ENCODE data around the gene MCAM.

GRCh38 chr11:119361056-119361787 is 44.3 kb upstream of the MCAM start:
- TF ChIP-seq, protein P1, sequence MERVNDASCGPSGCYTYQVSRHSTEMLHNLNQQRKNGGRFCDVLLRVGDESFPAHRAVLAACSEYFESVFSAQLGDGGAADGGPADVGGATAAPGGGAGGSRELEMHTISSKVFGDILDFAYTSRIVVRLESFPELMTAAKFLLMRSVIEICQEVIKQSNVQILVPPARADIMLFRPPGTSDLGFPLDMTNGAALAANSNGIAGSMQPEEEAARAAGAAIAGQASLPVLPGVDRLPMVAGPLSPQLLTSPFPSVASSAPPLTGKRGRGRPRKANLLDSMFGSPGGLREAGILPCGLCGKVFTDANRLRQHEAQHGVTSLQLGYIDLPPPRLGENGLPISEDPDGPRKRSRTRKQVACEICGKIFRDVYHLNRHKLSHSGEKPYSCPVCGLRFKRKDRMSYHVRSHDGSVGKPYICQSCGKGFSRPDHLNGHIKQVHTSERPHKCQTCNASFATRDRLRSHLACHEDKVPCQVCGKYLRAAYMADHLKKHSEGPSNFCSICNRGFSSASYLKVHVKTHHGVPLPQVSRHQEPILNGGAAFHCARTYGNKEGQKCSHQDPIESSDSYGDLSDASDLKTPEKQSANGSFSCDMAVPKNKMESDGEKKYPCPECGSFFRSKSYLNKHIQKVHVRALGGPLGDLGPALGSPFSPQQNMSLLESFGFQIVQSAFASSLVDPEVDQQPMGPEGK (CRISPR knock-in tag; IDR thresholded peaks at IDR 0.05; ENCODE audit: borderline replicate concordance): no peak
- no peak for TF ChIP-seq ARNTL (CRISPR knock-in tag; IDR thresholded peaks at IDR 0.05; ENCODE audit: borderline replicate concordance, low read depth)
- no peak for TF ChIP-seq TSHZ2 (CRISPR knock-in tag; IDR thresholded peaks at IDR 0.05)
- TF ChIP-seq ISL1 (CRISPR knock-in tag; IDR thresholded peaks at IDR 0.05): no peak
- TF ChIP-seq CSDC2 (CRISPR knock-in tag; IDR thresholded peaks at IDR 0.05): no peak
- TF ChIP-seq, protein P2, sequence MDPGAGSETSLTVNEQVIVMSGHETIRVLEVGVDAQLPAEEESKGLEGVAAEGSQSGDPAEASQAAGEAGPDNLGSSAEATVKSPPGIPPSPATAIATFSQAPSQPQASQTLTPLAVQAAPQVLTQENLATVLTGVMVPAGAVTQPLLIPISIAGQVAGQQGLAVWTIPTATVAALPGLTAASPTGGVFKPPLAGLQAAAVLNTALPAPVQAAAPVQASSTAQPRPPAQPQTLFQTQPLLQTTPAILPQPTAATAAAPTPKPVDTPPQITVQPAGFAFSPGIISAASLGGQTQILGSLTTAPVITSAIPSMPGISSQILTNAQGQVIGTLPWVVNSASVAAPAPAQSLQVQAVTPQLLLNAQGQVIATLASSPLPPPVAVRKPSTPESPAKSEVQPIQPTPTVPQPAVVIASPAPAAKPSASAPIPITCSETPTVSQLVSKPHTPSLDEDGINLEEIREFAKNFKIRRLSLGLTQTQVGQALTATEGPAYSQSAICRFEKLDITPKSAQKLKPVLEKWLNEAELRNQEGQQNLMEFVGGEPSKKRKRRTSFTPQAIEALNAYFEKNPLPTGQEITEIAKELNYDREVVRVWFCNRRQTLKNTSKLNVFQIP (CRISPR knock-in tag; IDR thresholded peaks at IDR 0.05; ENCODE audit: borderline replicate concordance, low read depth): no peak
- no peak for TF ChIP-seq CSRNP3 (CRISPR knock-in tag; IDR thresholded peaks at IDR 0.05)
- TF ChIP-seq ZNF70 (CRISPR knock-in tag; IDR thresholded peaks at IDR 0.05): no peak
- TF ChIP-seq ESRRG (CRISPR knock-in tag; IDR thresholded peaks at IDR 0.05): no peak
- no peak for TF ChIP-seq GLIS3 (CRISPR knock-in tag; IDR thresholded peaks at IDR 0.05)
- no peak for TF ChIP-seq ZFP30 (CRISPR knock-in tag; IDR thresholded peaks at IDR 0.05)
- no peak for TF ChIP-seq ZFP3 (CRISPR knock-in tag; IDR thresholded peaks at IDR 0.05)
- no peak for TF ChIP-seq CREB5 (CRISPR knock-in tag; IDR thresholded peaks at IDR 0.05; ENCODE audit: low read depth)

All from SK-N-SH treated with all-trans-retinoic acid at 6 μM for 48 hours (cell line).